ENCODE measurements around the gene GXYLT1.

DNA sequence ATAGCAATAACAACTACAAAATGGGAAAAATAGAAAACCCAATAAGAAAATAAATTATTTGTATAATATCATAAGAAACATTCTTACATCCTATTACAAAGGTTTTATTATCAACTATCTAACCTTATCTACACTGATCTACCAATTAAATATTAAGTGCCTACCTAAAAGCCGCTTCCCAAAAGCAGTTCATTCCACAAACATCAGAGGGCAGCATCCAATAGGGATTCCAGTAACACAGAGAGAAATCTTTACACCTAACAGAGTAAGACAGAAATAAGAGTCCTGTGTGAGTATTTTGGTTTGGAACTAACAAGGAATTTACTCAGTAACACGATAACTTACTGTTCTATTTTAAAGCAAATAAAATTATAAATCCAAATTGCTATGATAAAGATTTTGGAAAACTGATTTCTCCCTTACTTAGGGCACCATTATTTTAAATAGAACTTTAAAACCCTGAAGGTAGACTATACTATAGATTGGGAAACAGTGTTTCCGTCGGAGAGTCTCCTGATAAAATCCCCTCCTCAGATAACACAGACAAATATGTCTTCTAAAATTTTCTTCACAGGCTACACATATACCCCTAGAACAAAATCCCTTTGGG is 15.0 kb downstream of the GXYLT1 start:
- TF ChIP-seq, protein P1, sequence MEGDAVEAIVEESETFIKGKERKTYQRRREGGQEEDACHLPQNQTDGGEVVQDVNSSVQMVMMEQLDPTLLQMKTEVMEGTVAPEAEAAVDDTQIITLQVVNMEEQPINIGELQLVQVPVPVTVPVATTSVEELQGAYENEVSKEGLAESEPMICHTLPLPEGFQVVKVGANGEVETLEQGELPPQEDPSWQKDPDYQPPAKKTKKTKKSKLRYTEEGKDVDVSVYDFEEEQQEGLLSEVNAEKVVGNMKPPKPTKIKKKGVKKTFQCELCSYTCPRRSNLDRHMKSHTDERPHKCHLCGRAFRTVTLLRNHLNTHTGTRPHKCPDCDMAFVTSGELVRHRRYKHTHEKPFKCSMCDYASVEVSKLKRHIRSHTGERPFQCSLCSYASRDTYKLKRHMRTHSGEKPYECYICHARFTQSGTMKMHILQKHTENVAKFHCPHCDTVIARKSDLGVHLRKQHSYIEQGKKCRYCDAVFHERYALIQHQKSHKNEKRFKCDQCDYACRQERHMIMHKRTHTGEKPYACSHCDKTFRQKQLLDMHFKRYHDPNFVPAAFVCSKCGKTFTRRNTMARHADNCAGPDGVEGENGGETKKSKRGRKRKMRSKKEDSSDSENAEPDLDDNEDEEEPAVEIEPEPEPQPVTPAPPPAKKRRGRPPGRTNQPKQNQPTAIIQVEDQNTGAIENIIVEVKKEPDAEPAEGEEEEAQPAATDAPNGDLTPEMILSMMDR (IDR thresholded peaks at IDR 0.05; ENCODE audit: low read depth, low read length), result peak; percentile 77
- no peak for TF ChIP-seq EZH2phosphoT487 (IDR thresholded peaks at IDR 0.05; ENCODE audit: low read depth)

All from OCI-LY3 (cell line).